ENCODE data around the gene TLE1. TPM values are rescaled to one million over a fixed set of nuclear protein-coding genes. Genes with fewer than 3 reads are reported as not detected.
"Not testable (repeated sequence)": the region's sequence is repeated elsewhere in the genome, so short reads cannot be mapped to it uniquely, and the experiment has no call there.

The TLE1 gene
- total RNA-seq, 1 donor from 2014 or later, result 124 TPM

DNA sequence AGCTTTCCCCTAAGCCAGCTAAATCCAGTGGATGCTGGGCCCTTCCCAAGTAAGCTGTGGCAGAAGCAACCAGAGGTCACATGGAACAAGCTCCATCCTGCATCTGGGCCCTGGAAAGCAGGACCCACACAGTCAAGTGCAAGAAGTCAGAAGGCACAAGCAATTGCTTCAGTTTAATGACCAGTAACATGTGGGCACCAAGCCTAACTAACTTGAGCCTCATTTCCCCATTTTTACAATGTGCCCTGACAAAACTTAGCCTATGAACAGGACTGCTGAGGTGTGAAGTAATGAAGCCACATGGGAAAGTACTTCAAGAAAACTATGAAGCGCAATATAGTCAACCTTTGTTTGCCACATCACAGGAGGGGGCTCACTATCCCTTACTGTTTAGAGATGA, 90.5 kb downstream of the TLE1 start:
- TF ChIP-seq, protein P1, sequence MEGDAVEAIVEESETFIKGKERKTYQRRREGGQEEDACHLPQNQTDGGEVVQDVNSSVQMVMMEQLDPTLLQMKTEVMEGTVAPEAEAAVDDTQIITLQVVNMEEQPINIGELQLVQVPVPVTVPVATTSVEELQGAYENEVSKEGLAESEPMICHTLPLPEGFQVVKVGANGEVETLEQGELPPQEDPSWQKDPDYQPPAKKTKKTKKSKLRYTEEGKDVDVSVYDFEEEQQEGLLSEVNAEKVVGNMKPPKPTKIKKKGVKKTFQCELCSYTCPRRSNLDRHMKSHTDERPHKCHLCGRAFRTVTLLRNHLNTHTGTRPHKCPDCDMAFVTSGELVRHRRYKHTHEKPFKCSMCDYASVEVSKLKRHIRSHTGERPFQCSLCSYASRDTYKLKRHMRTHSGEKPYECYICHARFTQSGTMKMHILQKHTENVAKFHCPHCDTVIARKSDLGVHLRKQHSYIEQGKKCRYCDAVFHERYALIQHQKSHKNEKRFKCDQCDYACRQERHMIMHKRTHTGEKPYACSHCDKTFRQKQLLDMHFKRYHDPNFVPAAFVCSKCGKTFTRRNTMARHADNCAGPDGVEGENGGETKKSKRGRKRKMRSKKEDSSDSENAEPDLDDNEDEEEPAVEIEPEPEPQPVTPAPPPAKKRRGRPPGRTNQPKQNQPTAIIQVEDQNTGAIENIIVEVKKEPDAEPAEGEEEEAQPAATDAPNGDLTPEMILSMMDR (conservative IDR thresholded peaks at IDR 0.05; ENCODE audit: low read depth, low read length), result no peak
- H3K4me3 ChIP-seq (ENCODE audit: low read depth, low read length), result no peak overlapping the region
- DNase-seq (ENCODE audit: low read depth), result no peak

DNA sequence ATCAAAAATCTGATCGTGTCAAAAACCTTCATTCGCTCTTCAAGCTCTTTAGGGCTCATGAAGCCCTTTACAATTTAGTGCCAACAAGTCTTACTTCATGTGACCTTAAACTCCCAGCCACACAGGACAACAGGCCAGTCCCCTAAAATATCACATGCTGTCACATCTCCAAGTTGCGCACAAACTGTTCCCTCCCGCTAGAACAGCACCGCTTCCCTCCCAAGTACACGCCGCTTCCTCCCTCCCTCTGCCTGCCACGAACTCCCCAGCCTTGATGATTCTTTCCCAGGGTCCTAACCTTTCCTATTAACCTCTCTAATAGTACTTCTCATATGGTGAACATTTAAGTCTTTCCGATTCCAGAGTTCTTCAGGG, 91.2 kb downstream of the TLE1 start:
- no peak overlapping the region for H3K4me3 ChIP-seq (ENCODE audit: low read depth, low read length)
- TF ChIP-seq, protein P1 (conservative IDR thresholded peaks at IDR 0.05; ENCODE audit: low read depth, low read length), result no peak
- no peak for DNase-seq (ENCODE audit: low read depth)

DNA sequence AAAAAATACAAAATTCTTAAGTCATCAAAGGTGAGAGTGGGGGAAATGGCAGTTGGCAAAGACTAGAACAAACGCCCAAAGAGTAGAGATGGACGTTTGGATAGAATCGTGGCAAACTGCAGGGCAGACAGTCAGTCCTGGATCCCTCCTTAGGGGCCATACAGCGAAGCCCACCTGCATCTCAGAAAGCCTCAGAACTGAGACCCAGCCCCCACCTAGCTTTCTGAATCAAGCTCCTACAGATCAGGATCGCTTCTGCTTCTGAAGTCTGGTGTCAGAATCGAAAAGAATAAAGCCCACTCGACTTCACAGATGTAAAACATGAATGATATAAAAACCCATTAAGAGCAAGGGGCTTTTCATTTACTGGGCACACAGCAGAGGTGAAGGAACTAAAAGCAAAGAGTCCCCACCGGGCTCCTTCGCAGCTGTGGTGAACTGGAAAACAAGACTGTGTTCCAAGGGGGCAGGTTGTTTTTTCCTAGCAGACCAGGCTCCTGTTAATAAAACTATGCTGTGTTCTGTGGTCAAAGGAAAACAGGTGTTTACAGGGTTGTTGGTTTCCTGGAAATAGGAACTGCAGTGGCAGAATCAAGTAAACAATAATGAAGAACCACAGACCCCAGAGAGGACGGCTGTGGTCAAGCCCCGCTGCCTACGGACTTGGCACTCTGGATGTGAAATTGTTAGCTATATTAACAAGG, 91.8 kb downstream of the TLE1 start:
- TF ChIP-seq, protein P1 (conservative IDR thresholded peaks at IDR 0.05; ENCODE audit: low read depth, low read length), result no peak
- DNase-seq (ENCODE audit: low read depth), result no peak
- H3K4me3 ChIP-seq (ENCODE audit: low read depth, low read length), result no peak overlapping the region

DNA sequence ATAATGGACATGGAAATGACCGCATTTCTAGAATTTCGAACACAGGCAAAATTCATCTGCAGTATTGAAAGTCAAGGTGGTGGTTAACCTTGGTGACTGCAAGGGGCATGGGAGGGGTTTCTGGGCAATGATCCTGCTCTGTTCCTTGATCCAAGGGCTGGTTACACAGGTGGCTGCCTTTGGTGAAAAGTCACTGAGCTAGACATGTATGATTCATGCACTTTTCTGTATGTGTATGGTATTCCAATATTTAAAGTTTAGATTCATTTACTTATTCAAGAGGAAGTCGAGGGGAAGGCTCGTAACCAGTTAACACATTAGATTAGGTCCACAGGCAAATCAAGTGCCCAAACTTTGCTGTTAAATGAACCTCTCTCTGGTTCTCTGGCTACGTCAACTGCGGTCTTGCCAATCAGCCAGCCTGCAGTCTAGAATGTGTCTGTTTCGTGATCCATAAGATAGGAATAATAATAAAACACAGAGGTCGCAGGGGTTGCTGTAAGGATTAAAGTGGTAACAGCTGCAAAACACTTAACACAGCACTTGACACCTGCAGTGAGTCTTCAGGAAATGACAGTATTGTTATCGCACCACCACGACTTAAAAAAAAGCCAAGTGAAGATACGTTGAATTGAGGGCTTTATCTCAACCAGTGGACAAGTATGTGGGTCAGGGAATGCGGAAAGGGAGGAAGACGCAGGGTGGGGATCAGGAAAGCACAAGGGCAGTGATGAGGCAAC, 92.5 kb downstream of the TLE1 start:
- TF ChIP-seq, protein P1 (conservative IDR thresholded peaks at IDR 0.05; ENCODE audit: low read depth, low read length), result no peak
- no peak for DNase-seq (ENCODE audit: low read depth)
- no peak overlapping the region for H3K4me3 ChIP-seq (ENCODE audit: low read depth, low read length)

DNA sequence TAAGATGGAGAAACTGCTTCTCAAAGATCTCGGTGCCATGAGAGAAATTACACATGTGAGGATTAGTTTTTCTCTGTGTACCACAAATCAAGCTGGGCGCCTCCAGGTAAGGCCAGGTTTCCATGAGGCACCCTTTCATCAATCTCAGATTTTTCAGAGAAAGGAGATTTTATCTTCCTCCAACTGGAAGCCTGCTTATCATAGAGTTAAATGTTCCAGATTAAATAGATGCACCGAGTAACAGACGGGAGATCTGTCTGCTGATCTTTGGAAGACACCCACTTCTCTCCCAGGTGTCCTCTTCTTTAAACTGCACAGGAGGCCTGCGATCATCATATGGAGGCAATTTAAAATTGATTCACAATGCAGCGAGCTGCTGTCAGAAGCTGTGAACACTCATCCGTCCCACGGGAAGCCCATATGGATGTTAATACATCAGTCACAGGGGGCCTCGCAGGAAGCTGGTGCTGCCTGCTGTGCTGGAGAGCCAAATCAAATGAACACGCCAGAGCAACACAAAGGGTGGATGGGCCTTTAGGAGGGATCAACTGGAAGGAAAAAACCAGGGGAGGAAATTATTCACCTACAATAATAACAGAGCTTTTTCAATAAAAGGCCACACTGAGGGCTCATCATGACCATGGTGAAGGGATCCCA, 93.3 kb downstream of the TLE1 start:
- no peak for DNase-seq (ENCODE audit: low read depth)
- TF ChIP-seq, protein P1 (conservative IDR thresholded peaks at IDR 0.05; ENCODE audit: low read depth, low read length), result no peak
- H3K4me3 ChIP-seq (ENCODE audit: low read depth, low read length), result no peak overlapping the region

- not testable (repeated sequence) for H3K4me3 ChIP-seq (ENCODE audit: low read depth, low read length); DNase-seq (ENCODE audit: low read depth)
These were observed 94.1 kb downstream of the TLE1 start for GRCh38 chr9:81595293-81595692.

- H3K4me3 ChIP-seq (ENCODE audit: low read depth, low read length), result no peak overlapping the region
- TF ChIP-seq, protein P1 (conservative IDR thresholded peaks at IDR 0.05; ENCODE audit: low read depth, low read length), result no peak
- DNase-seq (ENCODE audit: low read depth), result no peak
These were observed 94.9 kb downstream of the TLE1 start for GRCh38 chr9:81594415-81594814.
